Calu3 (cell line): Measurements from ENCODE around the gene MYO1H. TPM values are rescaled to one million over a fixed set of nuclear protein-coding genes. Genes with fewer than 3 reads are reported as not detected.

Source experiments
- BruUV-seq: library from RNA; stranded (reverse); fragments of 400-500 nt; replicated peaks from 2 replicates; lab custom pipeline; 2021; lab: Mats Ljungman, UMichigan
- CTCF ChIA-PET: fragments of 300-600 bp; sonication (Branson Sonifier 250); formaldehyde crosslinking; loops from one replicate; lab custom pipeline; 2022; ENCODE audit warnings: antibody characterized with exemption; lab: Charles Lee
- DNase-seq: peaks from one replicate; pipeline ENCODE4 v3.0.0; 2022
- H3K27ac Mint-ChIP-seq: one replicate; pipeline ENCODE4 v1.8.0; 2022; ENCODE audit warnings: mixed read lengths; ENCODE audit not compliant: unreplicated experiment
- H3K27me3 Mint-ChIP-seq: one replicate; pipeline ENCODE4 v1.8.0; 2022; ENCODE audit warnings: mixed read lengths; ENCODE audit not compliant: unreplicated experiment
- H3K36me3 Mint-ChIP-seq: one replicate; pipeline ENCODE4 v1.8.0; 2022; ENCODE audit warnings: mild to moderate bottlenecking, moderate library complexity, mixed read lengths; ENCODE audit not compliant: insufficient read depth, unreplicated experiment
- H3K4me1 Mint-ChIP-seq: one replicate; pipeline ENCODE4 v1.8.0; 2022; ENCODE audit warnings: mild to moderate bottlenecking, low read depth, mixed read lengths; ENCODE audit not compliant: unreplicated experiment
- H3K4me3 Mint-ChIP-seq: one replicate; pipeline ENCODE4 v1.8.0; 2022; ENCODE audit warnings: mild to moderate bottlenecking, low read depth, moderate library complexity, mixed read lengths; ENCODE audit not compliant: unreplicated experiment
- H3K9me3 Mint-ChIP-seq: one replicate; pipeline ENCODE4 v1.8.0; 2022; ENCODE audit warnings: low read depth, mixed read lengths; ENCODE audit not compliant: unreplicated experiment
- intact Hi-C: fragments of 100-400 bp; cut with micrococcal nuclease; formaldehyde crosslinking; loops from one replicate; pipeline ENCODE4 v1.10.0; 2022; ENCODE audit not compliant: unreplicated experiment
- total RNA-seq: library from RNA; stranded (reverse); gene quantifications from 2 replicates; pipeline ENCODE4 v1.2.3, GENCODE V29; 2022
- TF ChIP-seq, protein P1 (sequence below): fragments of 200-600 bp; IDR thresholded peaks from one replicate; pipeline ENCODE4 v1.8.0; 2022; ENCODE audit warnings: antibody characterized with exemption; ENCODE audit not compliant: unreplicated experiment

The MYO1H gene
- total RNA-seq, 1 experiment from 2014 or later = not detected

DNA sequence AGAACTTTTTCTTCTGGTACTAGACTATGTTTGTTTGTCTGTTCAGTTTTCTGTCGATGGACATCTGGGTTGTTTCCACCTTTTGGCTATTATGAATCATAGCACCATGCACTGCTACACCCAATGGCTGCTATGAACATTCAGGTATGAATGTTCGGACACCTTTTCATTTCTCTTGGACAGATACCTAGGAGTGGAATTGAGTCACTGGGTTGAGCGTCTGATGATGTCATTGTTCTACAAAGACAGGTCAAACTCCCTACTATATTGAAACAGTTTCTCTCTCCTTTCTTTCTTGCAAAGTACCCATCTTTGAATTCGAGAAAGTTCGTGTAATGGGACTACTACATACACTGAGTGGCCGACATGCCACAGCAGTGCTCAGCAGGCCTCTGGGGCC is 84.7 kb downstream of the MYO1H start:
- CTCF ChIA-PET = interaction anchor here (0.7 to 1.8 kb wide), 10 partner anchors 9 to 267 kb away, joined by 3 to 11 read pairs (median 4); partner anchors contain the start of gene KCTD10
- Mint-ChIP-seq H3K9me3 (no peaks in the 10 kb centered on the region), H3K27ac (no peak overlapping the region), H3K27me3 (no peaks in the 10 kb centered on the region), H3K4me3 (no peak overlapping the region), H3K36me3 (no peaks in the 10 kb centered on the region), H3K4me1 (peaks cover 18% of the 10 kb centered on the region)
- no TSS peak for BruUV-seq
- TF ChIP-seq, protein P1, sequence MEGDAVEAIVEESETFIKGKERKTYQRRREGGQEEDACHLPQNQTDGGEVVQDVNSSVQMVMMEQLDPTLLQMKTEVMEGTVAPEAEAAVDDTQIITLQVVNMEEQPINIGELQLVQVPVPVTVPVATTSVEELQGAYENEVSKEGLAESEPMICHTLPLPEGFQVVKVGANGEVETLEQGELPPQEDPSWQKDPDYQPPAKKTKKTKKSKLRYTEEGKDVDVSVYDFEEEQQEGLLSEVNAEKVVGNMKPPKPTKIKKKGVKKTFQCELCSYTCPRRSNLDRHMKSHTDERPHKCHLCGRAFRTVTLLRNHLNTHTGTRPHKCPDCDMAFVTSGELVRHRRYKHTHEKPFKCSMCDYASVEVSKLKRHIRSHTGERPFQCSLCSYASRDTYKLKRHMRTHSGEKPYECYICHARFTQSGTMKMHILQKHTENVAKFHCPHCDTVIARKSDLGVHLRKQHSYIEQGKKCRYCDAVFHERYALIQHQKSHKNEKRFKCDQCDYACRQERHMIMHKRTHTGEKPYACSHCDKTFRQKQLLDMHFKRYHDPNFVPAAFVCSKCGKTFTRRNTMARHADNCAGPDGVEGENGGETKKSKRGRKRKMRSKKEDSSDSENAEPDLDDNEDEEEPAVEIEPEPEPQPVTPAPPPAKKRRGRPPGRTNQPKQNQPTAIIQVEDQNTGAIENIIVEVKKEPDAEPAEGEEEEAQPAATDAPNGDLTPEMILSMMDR = no peak
- intact Hi-C loops = loop anchor here (2.0 to 5.0 kb wide), 2 partner anchors 30 to 165 kb away; no protein-coding TSS in a partner anchor
- DNase-seq = no peak

DNA sequence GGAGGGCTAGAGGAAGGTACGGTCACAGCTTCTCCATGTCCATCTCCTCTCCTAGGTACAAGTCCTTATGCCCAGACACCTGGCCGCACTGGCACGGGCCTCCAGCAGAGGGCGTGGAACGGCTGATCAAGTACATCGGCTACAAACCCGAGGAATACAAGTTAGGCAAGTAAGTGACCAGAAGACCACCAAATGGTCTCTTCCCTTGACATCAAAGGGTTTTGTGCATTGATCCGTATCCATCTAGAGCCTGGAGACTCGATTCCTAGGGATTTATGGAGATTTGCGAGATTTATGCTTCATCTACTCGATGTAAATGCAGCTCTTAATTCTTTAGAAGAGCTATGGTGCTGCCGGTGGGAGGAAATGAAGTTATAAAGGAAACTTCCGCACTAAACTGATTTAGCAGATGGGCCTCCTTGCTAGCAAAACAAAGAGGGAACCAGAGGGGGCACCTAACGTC is 85.2 kb downstream of the MYO1H start:
- Mint-ChIP-seq H3K4me1 (peaks cover 18% of the 10 kb centered on the region), H3K36me3 (no peaks in the 10 kb centered on the region)
- no TSS peak for BruUV-seq

GRCh38 chr12:109433618-109434017 is 85.9 kb downstream of the MYO1H start:
- no TSS peak for BruUV-seq
- Mint-ChIP-seq H3K4me3 (no peak overlapping the region), H3K36me3 (no peaks in the 10 kb centered on the region), H3K27ac (no peak overlapping the region), H3K4me1 (peaks cover 18% of the 10 kb centered on the region), H3K27me3 (no peaks in the 10 kb centered on the region), H3K9me3 (no peaks in the 10 kb centered on the region)
- CTCF ChIA-PET = interaction anchor here (0.9 to 1.8 kb wide), 7 partner anchors 8 to 116 kb away, joined by 3 to 6 read pairs (median 3); partner anchors contain the start of gene KCTD10
- peak; percentile 24 for DNase-seq
- TF ChIP-seq, protein P1 = peak; percentile 54
- intact Hi-C loops = loop anchor here (2.0 to 5.0 kb wide), 2 partner anchors 29 to 164 kb away; no protein-coding TSS in a partner anchor

More for the DNA sequence above, 85.2 kb downstream of the MYO1H start:
- TF ChIP-seq, protein P1 = peak; percentile 82
- Mint-ChIP-seq H3K27me3 (no peaks in the 10 kb centered on the region), H3K4me3 (no peak overlapping the region), H3K9me3 (no peaks in the 10 kb centered on the region), H3K27ac (no peak overlapping the region)
- peak; percentile 95 for DNase-seq
- intact Hi-C loops = loop anchor here (2.0 to 5.0 kb wide), 2 partner anchors 30 to 164 kb away; no protein-coding TSS in a partner anchor
- CTCF ChIA-PET = interaction anchor here (0.9 to 1.8 kb wide), 10 partner anchors 9 to 266 kb away, joined by 3 to 11 read pairs (median 4); partner anchors contain the start of gene KCTD10

DNA sequence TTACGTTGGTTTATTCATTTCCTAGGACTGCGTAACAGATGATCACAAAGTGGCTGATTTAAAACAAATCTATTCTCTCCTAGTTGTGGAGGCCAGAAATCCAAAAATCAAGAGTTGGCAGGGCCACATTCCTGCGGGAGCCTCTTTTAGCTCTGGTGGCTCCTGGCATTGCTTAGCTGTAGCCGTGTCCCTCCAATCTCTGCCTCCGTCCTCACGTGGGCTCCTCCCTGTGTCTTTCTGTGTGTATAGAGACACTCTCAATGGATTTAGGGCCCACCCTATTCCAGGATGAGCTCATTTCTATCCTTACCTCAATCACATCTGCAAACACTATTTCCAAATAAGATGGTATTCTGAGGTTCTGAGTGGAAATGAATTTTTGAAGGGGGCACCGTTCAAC is 86.9 kb downstream of the MYO1H start:
- Mint-ChIP-seq H3K36me3 (no peaks in the 10 kb centered on the region), H3K4me1 (peaks cover 18% of the 10 kb centered on the region), H3K27ac (no peak overlapping the region), H3K4me3 (no peak overlapping the region), H3K27me3 (no peaks in the 10 kb centered on the region), H3K9me3 (no peaks in the 10 kb centered on the region)
- intact Hi-C loops = loop anchor here (5.0 kb wide), 1 partner anchor 163 kb away; no protein-coding TSS in a partner anchor
- TF ChIP-seq, protein P1 = no peak
- BruUV-seq = no TSS peak
- CTCF ChIA-PET = interaction anchor here (0.7 kb wide), 1 partner anchor 33 kb away, joined by 3 read pairs; no protein-coding TSS in a partner anchor
- no peak for DNase-seq
